ENCODE measurements around the gene FRK. TPM values are rescaled to one million over a fixed set of nuclear protein-coding genes. Genes with fewer than 3 reads are reported as not detected.
A peak's percentile ranks its signal among the peaks of the same experiment; 100 is the strongest.

FRK gene
- total RNA-seq, 1 experiment from 2014 or later, result 0.82 TPM

GRCh38 chr6:116041934-116042333 is 18.8 kb downstream of the FRK start:
- no peak for DNase-seq (ENCODE audit: unreplicated experiment)
- no peak overlapping the region for H3K27ac Mint-ChIP-seq (ENCODE audit: low read depth, unreplicated experiment)
- POLR2A ChIA-PET, result no interaction called here
- H3K4me3 Mint-ChIP-seq (ENCODE audit: unreplicated experiment), result no peak overlapping the region
- H3K4me1 Mint-ChIP-seq (ENCODE audit: insufficient read depth, unreplicated experiment), result no peaks in the 10 kb centered on the region
- intact Hi-C loops (cut with micrococcal nuclease), result no loop called here
- CTCF ChIA-PET, result interaction anchor here (0.8 kb wide), 1 partner anchor 19 kb away, joined by 4 read pairs; the partner anchor contains the start of gene FRK
- no peaks in the 10 kb centered on the region for H3K36me3 Mint-ChIP-seq (ENCODE audit: insufficient read depth, unreplicated experiment)
- H3K27me3 Mint-ChIP-seq (ENCODE audit: insufficient read depth, unreplicated experiment), result no peaks in the 10 kb centered on the region
- peaks cover 8% of the 10 kb centered on the region for H3K9me3 Mint-ChIP-seq (ENCODE audit: unreplicated experiment)
- no peak for TF ChIP-seq CTCF (IDR thresholded peaks at IDR 0.05; ENCODE audit: unreplicated experiment)
- BruUV-seq (replicated peaks), result no TSS peak

- intact Hi-C loops (cut with micrococcal nuclease), result no loop called here
- H3K9me3 Mint-ChIP-seq (ENCODE audit: unreplicated experiment), result peaks cover 8% of the 10 kb centered on the region
- no peaks in the 10 kb centered on the region for H3K36me3 Mint-ChIP-seq (ENCODE audit: insufficient read depth, unreplicated experiment)
- no peaks in the 10 kb centered on the region for H3K4me1 Mint-ChIP-seq (ENCODE audit: insufficient read depth, unreplicated experiment)
- DNase-seq (ENCODE audit: unreplicated experiment), result no peak
- ChIA-PET POLR2A (no interaction called here), CTCF (no interaction called here)
- H3K27me3 Mint-ChIP-seq (ENCODE audit: insufficient read depth, unreplicated experiment), result no peaks in the 10 kb centered on the region
- no TSS peak for BruUV-seq (replicated peaks)
- no peak for TF ChIP-seq CTCF (IDR thresholded peaks at IDR 0.05; ENCODE audit: unreplicated experiment)
- H3K27ac Mint-ChIP-seq (ENCODE audit: low read depth, unreplicated experiment), result no peak overlapping the region
- H3K4me3 Mint-ChIP-seq (ENCODE audit: unreplicated experiment), result no peak overlapping the region
Measured at GRCh38 chr6:116040993-116041392, 19.7 kb downstream of the FRK start.

- Mint-ChIP-seq H3K27me3 (ENCODE audit: insufficient read depth, unreplicated experiment) (no peaks in the 10 kb centered on the region), H3K27ac (ENCODE audit: low read depth, unreplicated experiment) (no peak overlapping the region), H3K4me1 (ENCODE audit: insufficient read depth, unreplicated experiment) (peaks cover 14% of the 10 kb centered on the region), H3K4me3 (ENCODE audit: unreplicated experiment) (no peak overlapping the region), H3K9me3 (ENCODE audit: unreplicated experiment) (no peaks in the 10 kb centered on the region), H3K36me3 (ENCODE audit: insufficient read depth, unreplicated experiment) (no peaks in the 10 kb centered on the region)
- POLR2A ChIA-PET, result interaction anchor here (0.7 to 2.0 kb wide), 2 partner anchors 11 to 24 kb away, joined by 3 to 6 read pairs; partner anchors contain the start of gene FRK
- intact Hi-C loops (cut with micrococcal nuclease), result no loop called here
- no peak for TF ChIP-seq CTCF (IDR thresholded peaks at IDR 0.05; ENCODE audit: unreplicated experiment)
- no TSS peak for BruUV-seq (replicated peaks)
- DNase-seq (ENCODE audit: unreplicated experiment), result no peak
- CTCF ChIA-PET, result interaction anchor here (0.8 to 2.8 kb wide), 7 partner anchors 18 to 1093 kb away, joined by 3 to 12 read pairs (median 5); partner anchors contain the start of gene NT5DC1
Measured at GRCh38 chr6:116036885-116037284, 23.8 kb downstream of the FRK start.

GRCh38 chr6:116036075-116036773 is 24.5 kb downstream of the FRK start:
- H3K36me3 Mint-ChIP-seq (ENCODE audit: insufficient read depth, unreplicated experiment), result no peaks in the 10 kb centered on the region
- H3K4me1 Mint-ChIP-seq (ENCODE audit: insufficient read depth, unreplicated experiment), result peaks cover 14% of the 10 kb centered on the region
- CTCF ChIA-PET, result interaction anchor here (0.7 to 2.8 kb wide), 6 partner anchors 24 to 141 kb away, joined by 3 to 12 read pairs (median 4); partner anchors contain the start of genes FRK and NT5DC1

More at GRCh38 chr6:116036075-116036773, 24.5 kb downstream of the FRK start:
- POLR2A ChIA-PET, result interaction anchor here (2.0 kb wide), 1 partner anchor 25 kb away, joined by 6 read pairs; the partner anchor contains the start of gene FRK
- intact Hi-C loops (cut with micrococcal nuclease), result no loop called here
- Mint-ChIP-seq H3K27ac (ENCODE audit: low read depth, unreplicated experiment) (peak overlapping the region; percentile 40), H3K4me3 (ENCODE audit: unreplicated experiment) (no peak overlapping the region), H3K27me3 (ENCODE audit: insufficient read depth, unreplicated experiment) (no peaks in the 10 kb centered on the region), H3K9me3 (ENCODE audit: unreplicated experiment) (no peaks in the 10 kb centered on the region)
- no peak for DNase-seq (ENCODE audit: unreplicated experiment)
- no peak for TF ChIP-seq CTCF (IDR thresholded peaks at IDR 0.05; ENCODE audit: unreplicated experiment)
- BruUV-seq (replicated peaks), result no TSS peak
